ENCODE data around the gene MOV10. TPM values are rescaled to one million over a fixed set of nuclear protein-coding genes. Genes with fewer than 3 reads are reported as not detected.

The MOV10 gene
- total and polyA plus RNA-seq, 8 donors: 57.8 to 81.3 (median 71.3) TPM

- Histone ChIP-seq H3K27me3 (no peaks in the 10 kb centered on the region), H3K4me1 (peaks cover 0 to 42% of the 10 kb centered on the region in 2 donors), H3K9me3 (no peaks in the 10 kb centered on the region), H3K4me3 (no peak overlapping the region), H3K36me3 (peaks cover 0 to 45% of the 10 kb centered on the region in 2 donors), H3K27ac (peak overlapping the region in 1 of 2 donors; percentile 90)
- intact Hi-C loops (cut with DNase I): loop anchor here in 1 of 2 donors (10.0 kb wide), 1 partner anchor 48 kb away; no protein-coding TSS in a partner anchor
- no peak for DNase-seq
- TF ChIP-seq, protein P1, sequence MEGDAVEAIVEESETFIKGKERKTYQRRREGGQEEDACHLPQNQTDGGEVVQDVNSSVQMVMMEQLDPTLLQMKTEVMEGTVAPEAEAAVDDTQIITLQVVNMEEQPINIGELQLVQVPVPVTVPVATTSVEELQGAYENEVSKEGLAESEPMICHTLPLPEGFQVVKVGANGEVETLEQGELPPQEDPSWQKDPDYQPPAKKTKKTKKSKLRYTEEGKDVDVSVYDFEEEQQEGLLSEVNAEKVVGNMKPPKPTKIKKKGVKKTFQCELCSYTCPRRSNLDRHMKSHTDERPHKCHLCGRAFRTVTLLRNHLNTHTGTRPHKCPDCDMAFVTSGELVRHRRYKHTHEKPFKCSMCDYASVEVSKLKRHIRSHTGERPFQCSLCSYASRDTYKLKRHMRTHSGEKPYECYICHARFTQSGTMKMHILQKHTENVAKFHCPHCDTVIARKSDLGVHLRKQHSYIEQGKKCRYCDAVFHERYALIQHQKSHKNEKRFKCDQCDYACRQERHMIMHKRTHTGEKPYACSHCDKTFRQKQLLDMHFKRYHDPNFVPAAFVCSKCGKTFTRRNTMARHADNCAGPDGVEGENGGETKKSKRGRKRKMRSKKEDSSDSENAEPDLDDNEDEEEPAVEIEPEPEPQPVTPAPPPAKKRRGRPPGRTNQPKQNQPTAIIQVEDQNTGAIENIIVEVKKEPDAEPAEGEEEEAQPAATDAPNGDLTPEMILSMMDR (IDR thresholded peaks at IDR 0.05): no peak
- ATAC-seq: no peak
Measured at GRCh38 chr1:112672842-112673241, 1.6 kb upstream of the MOV10 start.

- peaks cover 0 to 35% of the 10 kb centered on the region in 2 donors for H3K36me3 ChIP-seq
- peak; percentile 40 for ATAC-seq
- intact Hi-C loops (cut with DNase I): loop anchor here in 1 of 2 donors (10.0 kb wide), 1 partner anchor 49 kb away; no protein-coding TSS in a partner anchor
- TF ChIP-seq, protein P1 (IDR thresholded peaks at IDR 0.05): peak in 1 of 2 donors; percentile 13
- peak overlapping the region; percentile 89 to 90 for H3K4me3 ChIP-seq
- peaks cover 0 to 42% of the 10 kb centered on the region in 2 donors for H3K4me1 ChIP-seq
- no peaks in the 10 kb centered on the region for H3K9me3 ChIP-seq
- DNase-seq: peak in 2 of 4 donors; percentile 27 to 54
- no peaks in the 10 kb centered on the region for H3K27me3 ChIP-seq
- peak overlapping the region; percentile 90 to 95 for H3K27ac ChIP-seq
Measured at GRCh38 chr1:112673592-112674439, 643 bp upstream of the MOV10 start.

DNA sequence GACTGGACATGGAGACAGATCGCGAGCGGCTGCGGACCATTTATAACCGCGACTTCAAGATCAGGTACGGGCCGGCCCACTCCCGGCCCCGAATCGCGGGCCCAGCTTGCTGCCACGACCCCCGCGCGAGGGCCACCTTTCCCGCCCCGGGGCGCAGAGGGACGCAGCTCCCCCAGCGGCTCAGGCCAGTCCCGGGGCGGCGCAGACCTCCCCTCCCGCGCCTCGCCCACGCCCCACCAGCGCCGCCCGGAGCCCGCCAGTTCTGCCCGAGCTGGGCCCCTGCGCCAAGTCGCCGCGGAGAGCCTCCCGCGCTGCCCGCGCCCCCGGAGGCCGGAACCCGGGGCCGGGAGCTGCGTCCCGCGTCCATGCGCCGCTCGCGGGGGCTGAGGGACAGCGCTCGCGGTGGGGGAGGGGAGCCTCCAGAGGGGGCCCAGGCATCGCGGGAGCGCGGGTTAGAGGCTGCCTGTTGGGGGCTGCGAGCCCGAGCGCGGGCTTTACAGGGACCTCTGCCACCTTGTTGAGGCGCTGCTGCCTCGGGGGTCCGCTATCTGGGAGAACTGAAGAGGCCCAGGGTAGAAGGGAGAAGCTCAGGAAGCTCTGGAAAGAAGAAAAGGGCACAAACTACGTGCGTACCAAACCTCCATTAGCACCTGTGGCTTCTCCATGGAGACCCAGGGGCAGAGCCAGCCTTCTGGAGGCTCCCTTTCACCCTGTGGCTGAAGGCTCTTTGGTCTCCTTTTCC lies 698 bp downstream of the MOV10 start:
- H3K4me3 ChIP-seq: peak overlapping the region; percentile 89 to 90
- no peaks in the 10 kb centered on the region for H3K9me3 ChIP-seq
- no peaks in the 10 kb centered on the region for H3K27me3 ChIP-seq
- DNase-seq (peak in 3 of 4 donors; percentile 66 to 87 (median 70)), ATAC-seq (peak; percentile 79)
- H3K27ac ChIP-seq: peak overlapping the region; percentile 90 to 95
- peaks cover 0 to 42% of the 10 kb centered on the region in 2 donors for H3K4me1 ChIP-seq
- intact Hi-C loops (cut with DNase I): loop anchor here in 1 of 2 donors (10.0 kb wide), 1 partner anchor 50 kb away; no protein-coding TSS in a partner anchor
- peaks cover 0 to 21% of the 10 kb centered on the region in 2 donors for H3K36me3 ChIP-seq
- TF ChIP-seq, protein P1 (IDR thresholded peaks at IDR 0.05): no peak

DNA sequence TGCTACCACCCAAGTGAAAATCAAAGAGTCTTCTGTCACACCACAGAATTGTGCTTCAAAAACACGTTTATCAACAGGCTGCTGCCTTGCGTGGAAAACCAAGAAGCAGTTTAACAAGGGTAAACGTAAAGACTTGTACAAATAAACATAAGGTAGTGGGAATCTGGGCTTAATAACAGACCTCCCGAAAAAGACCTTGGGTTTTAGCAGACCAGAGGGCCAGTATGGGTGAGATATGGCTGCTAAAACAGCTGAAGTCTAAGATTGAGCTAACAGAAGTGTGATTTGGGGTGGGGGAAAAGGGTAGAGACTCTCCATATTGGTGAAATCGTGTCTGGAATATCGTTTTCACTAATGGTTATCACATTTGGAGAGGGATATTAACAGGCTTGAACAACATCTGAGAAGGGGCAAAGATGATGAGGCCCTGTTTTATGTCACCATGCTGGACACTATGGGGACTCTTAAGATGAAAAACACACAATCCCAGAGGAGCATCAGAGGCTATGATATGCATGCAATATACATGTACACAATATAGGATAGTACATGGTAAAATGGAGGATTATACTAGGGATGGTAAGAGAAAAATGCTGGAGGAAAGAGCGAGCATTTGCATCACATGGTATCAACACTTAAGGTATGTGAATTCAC lies 1.4 kb downstream of the MOV10 start:
- H3K27ac ChIP-seq: peak overlapping the region; percentile 90 to 95
- peaks cover 0 to 14% of the 10 kb centered on the region in 2 donors for H3K36me3 ChIP-seq
- H3K4me1 ChIP-seq: peaks cover 0 to 42% of the 10 kb centered on the region in 2 donors
- H3K9me3 ChIP-seq: no peaks in the 10 kb centered on the region
- TF ChIP-seq, protein P1 (IDR thresholded peaks at IDR 0.05): no peak
- no peak for ATAC-seq
- no peaks in the 10 kb centered on the region for H3K27me3 ChIP-seq
- DNase-seq: no peak
- intact Hi-C loops (cut with DNase I): loop anchor here in 1 of 2 donors (10.0 kb wide), 1 partner anchor 51 kb away; no protein-coding TSS in a partner anchor
- peak overlapping the region; percentile 89 to 90 for H3K4me3 ChIP-seq

Measured in left lung (tissue), 10 donors.